ENCODE results near the gene NRP2.

DNA sequence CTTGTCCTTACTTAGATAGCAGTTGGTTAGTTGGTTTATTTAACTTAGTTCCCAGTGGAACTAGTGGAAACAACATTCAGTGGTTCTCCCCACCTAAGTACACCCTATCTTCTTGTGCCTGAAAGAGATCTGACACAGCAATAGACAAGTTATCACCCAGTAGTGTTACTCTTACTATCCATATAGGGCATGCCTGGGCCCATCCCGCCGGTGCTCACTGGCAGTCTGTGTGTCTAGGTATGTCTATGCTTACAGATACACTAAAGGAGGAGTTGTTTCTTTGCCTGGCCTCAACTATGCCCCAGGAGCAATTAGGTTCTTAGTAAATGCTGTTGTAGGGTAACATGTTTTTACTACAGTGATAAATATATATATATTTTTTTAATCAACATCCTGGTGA lies 12.0 kb upstream of the NRP2 start:
- TF ChIP-seq CTCF (IDR thresholded peaks at IDR 0.05; ENCODE audit: low read depth, low read length, poor library complexity, severe bottlenecking): no peak
- TF ChIP-seq EZH2phosphoT487 (IDR thresholded peaks at IDR 0.05; ENCODE audit: borderline replicate concordance, low read length): no peak

Measured in DOHH2 (cell line).